Measurements from ENCODE around the gene HSD11B2.

DNA sequence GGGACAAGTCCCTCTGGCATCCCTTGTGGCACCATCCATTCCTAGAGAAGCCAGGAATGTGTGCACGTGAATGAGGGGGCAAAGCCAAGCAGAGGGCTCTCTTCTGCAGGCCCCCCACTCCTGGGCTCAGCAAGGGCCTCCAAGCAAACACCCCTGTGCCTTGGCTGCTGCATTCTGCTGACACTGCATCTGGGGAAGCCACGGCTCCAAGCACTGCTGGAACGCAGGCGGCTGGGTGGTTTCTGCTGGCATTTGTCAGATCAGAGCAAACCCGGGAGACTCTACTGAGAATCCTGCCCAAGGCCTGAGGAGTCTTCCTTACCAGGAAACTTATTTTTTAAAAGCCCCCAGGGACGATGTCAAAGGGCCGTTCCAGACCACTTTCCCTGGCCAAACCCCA is 26.7 kb downstream of the HSD11B2 start:
- TF ChIP-seq, protein P1, sequence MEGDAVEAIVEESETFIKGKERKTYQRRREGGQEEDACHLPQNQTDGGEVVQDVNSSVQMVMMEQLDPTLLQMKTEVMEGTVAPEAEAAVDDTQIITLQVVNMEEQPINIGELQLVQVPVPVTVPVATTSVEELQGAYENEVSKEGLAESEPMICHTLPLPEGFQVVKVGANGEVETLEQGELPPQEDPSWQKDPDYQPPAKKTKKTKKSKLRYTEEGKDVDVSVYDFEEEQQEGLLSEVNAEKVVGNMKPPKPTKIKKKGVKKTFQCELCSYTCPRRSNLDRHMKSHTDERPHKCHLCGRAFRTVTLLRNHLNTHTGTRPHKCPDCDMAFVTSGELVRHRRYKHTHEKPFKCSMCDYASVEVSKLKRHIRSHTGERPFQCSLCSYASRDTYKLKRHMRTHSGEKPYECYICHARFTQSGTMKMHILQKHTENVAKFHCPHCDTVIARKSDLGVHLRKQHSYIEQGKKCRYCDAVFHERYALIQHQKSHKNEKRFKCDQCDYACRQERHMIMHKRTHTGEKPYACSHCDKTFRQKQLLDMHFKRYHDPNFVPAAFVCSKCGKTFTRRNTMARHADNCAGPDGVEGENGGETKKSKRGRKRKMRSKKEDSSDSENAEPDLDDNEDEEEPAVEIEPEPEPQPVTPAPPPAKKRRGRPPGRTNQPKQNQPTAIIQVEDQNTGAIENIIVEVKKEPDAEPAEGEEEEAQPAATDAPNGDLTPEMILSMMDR (IDR thresholded peaks at IDR 0.05) = no peak
- TF ChIP-seq POLR2A (IDR thresholded peaks at IDR 0.05) = no peak

Data from prostate gland (tissue), 2 donors.